Measurements from ENCODE around the gene DPP6. TPM values are rescaled to one million over a fixed set of nuclear protein-coding genes. Genes with fewer than 3 reads are reported as not detected.

DPP6 gene
- total and polyA plus RNA-seq, 2 of the 8 experiments (the other 6 are each of a cell fraction or from before 2014, with no cell fraction given) = 4.7 to 6.8 TPM

DNA sequence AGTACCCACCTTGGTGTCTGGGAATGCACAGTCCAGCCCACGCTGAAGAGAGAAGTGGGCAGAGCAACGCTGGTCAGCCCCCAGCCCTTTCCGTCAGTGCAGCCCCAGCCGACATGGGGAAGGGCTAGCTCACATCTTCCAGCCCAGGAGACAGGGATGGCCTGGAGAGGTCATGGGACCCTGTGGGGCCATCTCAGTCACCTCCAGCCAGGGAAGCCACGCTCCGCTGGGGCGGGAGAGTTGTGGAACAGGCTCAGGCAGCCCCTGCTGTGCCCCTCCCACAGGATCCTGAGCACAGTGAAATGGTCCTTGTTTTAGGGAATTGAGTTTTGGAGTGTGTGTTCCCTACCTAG is 865.6 kb downstream of the DPP6 start:
- no peak overlapping the region for H2BK120ac ChIP-seq (replicated peaks; ENCODE audit: low read depth, low read length)
- H4K20me1 ChIP-seq (replicated peaks in 1 of 2; ENCODE audit: control insufficient read depth in 1 of 2, insufficient read depth in 2 of 2, low read length in 2 of 2) = no peaks in the 10 kb centered on the region
- no peak overlapping the region for H4K91ac ChIP-seq (replicated peaks; ENCODE audit: insufficient read length, low read length)
- no peaks in the 10 kb centered on the region for H3K9me3 ChIP-seq (ENCODE audit: insufficient read depth in 2 of 2, low read depth in 1 of 2, low read length in 1 of 2)
- no peak overlapping the region for H3K4me2 ChIP-seq (ENCODE audit: insufficient read depth in 1 of 2, low read depth in 2 of 2, low read length in 2 of 2)
- WGBS, 2 experiments (ENCODE audit: extremely low coverage in 1 of 2, insufficient coverage in 1 of 2, insufficient read length in 1 of 2, insufficient replicate concordance in 2 of 2, low coverage in 1 of 2, low lambda C conversion rate in 2 of 2, missing lambda C conversion rate in 1 of 2) = 93% methylated on average over 7 of the region's 7 CpGs; no CpG with 5 or more reads in 1 of the 2 experiments
- H2BK20ac ChIP-seq (ENCODE audit: low read length) = no peak overlapping the region
- H4K5ac ChIP-seq (ENCODE audit: insufficient read length, low read depth, low read length) = no peak overlapping the region
- peaks cover 0 to 9% (median 7%) of the 10 kb centered on the region in 4 experiments; a peak in 5 of 7 replicates for H3K27me3 ChIP-seq (replicated peaks in 1 of 4; ENCODE audit: control insufficient read depth in 3 of 4, extremely low read depth in 1 of 4, insufficient read depth in 3 of 4, low read length in 3 of 4)
- H2AFZ ChIP-seq (ENCODE audit: low read length) = no peak overlapping the region
- H3K79me2 ChIP-seq (ENCODE audit: control insufficient read depth in 1 of 2, insufficient read depth in 2 of 2, low read length in 2 of 2) = no peaks in the 10 kb centered on the region
- peaks cover 0 to 2% (median 0%) of the 10 kb centered on the region in 4 experiments; a peak in 4 of 7 replicates for H3K4me1 ChIP-seq (replicated peaks in 1 of 4; ENCODE audit: control insufficient read depth in 3 of 4, insufficient read depth in 4 of 4, low read length in 3 of 4)
- H3K18ac ChIP-seq (ENCODE audit: extremely low read depth, low read length) = no peak overlapping the region
- ChIA-PET POLR2A (ENCODE audit: partially characterized antibody) (no interaction called here), CTCF (ENCODE audit: partially characterized antibody) (interaction anchor here (3.7 kb wide), 1 partner anchor 10 kb away, joined by 26 read pairs; no protein-coding TSS in a partner anchor)
- no peak overlapping the region for H3K4ac ChIP-seq (replicated peaks; ENCODE audit: insufficient read length, low read depth, low read length)
- FAIRE-seq = no peak
- no peak overlapping the region for H3K27ac ChIP-seq (ENCODE audit: low read depth, low read length)
- no peaks in the 10 kb centered on the region for H3K79me1 ChIP-seq (ENCODE audit: low read depth, low read length)
- no peak overlapping the region for H3K4me3 ChIP-seq (ENCODE audit: extremely low read depth in 1 of 4, insufficient read depth in 2 of 4, low read depth in 3 of 4, low read length in 4 of 4)
- H3K23me2 ChIP-seq (ENCODE audit: low read depth, low read length) = no peaks in the 10 kb centered on the region; the same call in 1 of the 2 replicates
- no peak overlapping the region for H2AK5ac ChIP-seq (ENCODE audit: low read depth, low read length)
- no peak overlapping the region for H4K8ac ChIP-seq (ENCODE audit: extremely low read depth, insufficient read depth, low read length)
- no peak overlapping the region for H3K56ac ChIP-seq (replicated peaks; ENCODE audit: insufficient read length, low read depth, low read length)
- H2BK15ac ChIP-seq (ENCODE audit: low read length) = no peak overlapping the region
- H2BK12ac ChIP-seq (ENCODE audit: low read depth, low read length) = no peak overlapping the region
- H2BK5ac ChIP-seq (ENCODE audit: low read depth, low read length) = no peak overlapping the region
- DNase-seq (ENCODE audit: low read depth in 1 of 2, low spot score in 2 of 2) = no peak
- H3K36me3 ChIP-seq (ENCODE audit: control insufficient read depth in 2 of 4, insufficient read depth in 4 of 4, low read length in 3 of 4) = no peaks in the 10 kb centered on the region
- no peak overlapping the region for H3K9ac ChIP-seq (replicated peaks in 1 of 4; ENCODE audit: extremely low read depth in 1 of 4, low read depth in 3 of 4, low read length in 3 of 4)
- H3K23ac ChIP-seq (ENCODE audit: insufficient read length) = no peak overlapping the region
- no peak overlapping the region for H3K14ac ChIP-seq (ENCODE audit: insufficient read length)
- TF ChIP-seq MAFK (IDR thresholded peaks at IDR 0.05; ENCODE audit: low read depth, low read length) (no peak), POU5F1 (IDR thresholded peaks at IDR 0.05; ENCODE audit: low read depth, low read length) (no peak), HDAC6 (IDR thresholded peaks at IDR 0.05; ENCODE audit: low read depth, low read length) (no peak), ATF3 (IDR thresholded peaks at IDR 0.05; ENCODE audit: insufficient read depth, low read depth, low read length) (no peak), RNF2 (IDR thresholded peaks at IDR 0.05; ENCODE audit: borderline replicate concordance, low read depth, low read length, missing control alignments, poor library complexity, severe bottlenecking) (no peak), CHD2 (IDR thresholded peaks at IDR 0.05; ENCODE audit: low read length) (no peak), RBBP5 (IDR thresholded peaks at IDR 0.05; ENCODE audit: borderline replicate concordance, low read depth, low read length) (no peak), SUZ12 (IDR thresholded peaks at IDR 0.05; ENCODE audit: low read length) (no peak), SRF (IDR thresholded peaks at IDR 0.05; ENCODE audit: low read depth, low read length) (no peak), CBX8 (IDR thresholded peaks at IDR 0.05; ENCODE audit: borderline replicate concordance, low read depth, low read length) (no peak), GABPA (IDR thresholded peaks at IDR 0.05; ENCODE audit: borderline replicate concordance, insufficient read depth, low read length) (no peak), KDM1A (IDR thresholded peaks at IDR 0.05; ENCODE audit: borderline replicate concordance, low read length) (no peak)
- TF ChIP-seq, protein P1, sequence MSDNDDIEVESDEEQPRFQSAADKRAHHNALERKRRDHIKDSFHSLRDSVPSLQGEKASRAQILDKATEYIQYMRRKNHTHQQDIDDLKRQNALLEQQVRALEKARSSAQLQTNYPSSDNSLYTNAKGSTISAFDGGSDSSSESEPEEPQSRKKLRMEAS (IDR thresholded peaks at IDR 0.05) = no peak
